T-helper 22 cell (primary cell): Measurements from ENCODE around the gene SPINK8.
A peak's percentile ranks its signal among the peaks of the same experiment; 100 is the strongest.

Source experiments
- DNase-seq: peaks from one replicate; pipeline ENCODE4 v3.0.0-alpha.2; 2020; ENCODE audit warnings: low read depth

The SPINK8 gene

GRCh38 chr3:48320996-48321395, 12.5 kb downstream of the SPINK8 start:
- no peak for DNase-seq

GRCh38 chr3:48318713-48319468, 14.6 kb downstream of the SPINK8 start:
- DNase-seq, result no peak

GRCh38 chr3:48314542-48314941, 18.9 kb downstream of the SPINK8 start:
- DNase-seq, result no peak

- no peak for DNase-seq
Measured at GRCh38 chr3:48306860-48307530, 26.5 kb downstream of the SPINK8 start.

DNA sequence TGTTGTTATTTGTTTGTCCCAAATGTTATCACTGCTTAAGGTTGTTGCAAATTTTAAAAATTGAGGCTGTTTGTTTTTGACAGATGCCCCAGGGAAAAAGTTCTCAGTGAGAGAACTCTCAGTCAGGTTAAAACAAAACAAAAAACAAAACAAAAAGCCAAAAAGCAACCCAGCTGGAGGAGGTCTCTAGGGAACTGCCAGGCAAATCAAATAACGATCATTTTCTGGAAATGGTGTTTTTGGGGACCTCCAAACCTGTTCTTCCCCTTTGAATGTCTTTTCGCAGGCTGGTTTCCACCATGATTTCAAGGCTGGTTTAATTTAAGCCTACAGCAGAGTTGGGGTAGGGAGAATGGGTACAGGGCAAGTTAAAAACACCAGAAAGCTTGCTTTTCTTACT, 27.2 kb downstream of the SPINK8 start:
- no peak for DNase-seq

- DNase-seq, result no peak
Measured at GRCh38 chr3:48305396-48305795, 28.1 kb downstream of the SPINK8 start.

DNA sequence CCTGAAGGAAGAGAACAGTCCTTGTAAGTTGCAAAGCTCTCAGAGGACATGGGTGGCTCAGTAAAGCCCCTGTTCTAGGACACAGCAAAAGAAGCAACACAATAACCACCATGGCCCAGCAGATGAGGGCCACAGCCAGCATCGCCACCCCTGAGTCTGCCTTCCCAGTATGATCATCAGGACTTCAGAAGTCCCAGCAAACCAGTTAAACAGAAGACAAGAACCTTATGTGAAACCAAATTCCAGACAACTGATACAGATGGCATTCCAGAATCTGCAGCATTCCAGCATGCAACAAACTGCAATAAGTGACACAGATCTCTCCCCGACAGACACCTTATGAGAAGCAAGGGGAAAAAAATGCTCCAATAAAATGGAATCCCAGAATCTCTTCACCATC, 30.4 kb downstream of the SPINK8 start:
- no peak for DNase-seq

DNA sequence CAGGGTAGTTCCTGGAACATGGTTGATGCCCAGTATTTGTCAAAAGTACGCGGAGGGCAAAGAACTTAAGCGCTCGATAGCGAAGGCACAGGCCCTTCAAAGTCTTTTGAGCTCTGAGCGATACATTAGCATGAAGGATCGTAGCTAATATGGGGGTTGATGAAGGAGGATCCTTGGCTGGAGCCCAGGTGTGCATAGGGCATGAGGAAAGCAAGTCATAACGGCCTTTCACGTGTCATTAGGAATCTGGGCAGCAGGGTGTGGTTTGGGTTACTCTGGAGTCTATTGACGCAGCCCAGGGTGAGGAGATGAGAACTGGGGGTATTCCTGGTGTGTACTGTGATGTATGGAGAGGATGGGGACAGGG, 31.7 kb downstream of the SPINK8 start:
- no peak for DNase-seq

DNA sequence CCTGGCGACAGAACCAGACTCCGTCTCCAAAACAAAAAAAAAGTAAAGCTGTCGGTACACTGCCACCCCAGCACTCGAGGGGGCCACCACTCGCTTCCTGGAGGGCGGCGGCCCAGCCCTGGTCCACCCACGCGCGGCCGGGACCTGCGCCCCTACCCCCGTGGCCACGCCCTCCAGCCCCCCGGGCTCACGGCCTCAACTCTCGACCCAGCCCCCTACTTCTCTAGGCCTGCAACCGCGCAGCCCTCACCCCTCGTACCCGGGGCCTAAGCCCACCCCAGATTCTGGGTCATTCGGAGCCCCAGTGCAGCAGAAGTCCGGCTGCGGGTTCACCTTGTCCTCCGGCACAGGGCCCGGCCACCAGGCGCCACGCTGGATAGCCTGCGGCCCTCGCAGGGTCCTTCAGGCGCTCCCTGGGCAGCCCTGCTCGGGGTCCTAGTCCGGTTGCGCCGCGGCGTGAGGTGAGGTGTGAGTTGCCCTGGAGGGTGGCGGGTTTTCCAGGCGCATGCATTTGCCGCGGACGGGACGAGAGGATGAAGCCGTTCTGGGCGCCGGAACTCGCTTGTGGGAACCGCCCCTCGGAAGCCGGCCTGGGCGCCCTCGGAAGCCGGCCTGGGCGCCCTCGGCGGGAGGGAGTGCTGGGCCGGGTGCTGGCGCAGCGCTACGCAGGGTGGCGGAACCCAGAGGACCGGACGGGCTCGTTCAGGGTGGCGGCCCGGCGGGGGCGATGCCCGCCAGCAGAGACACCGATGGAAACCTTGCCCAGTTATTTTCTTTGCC, 32.3 kb downstream of the SPINK8 start, which contains the start of gene NME6:
TSS of gene NME6 (minus strand) at position 348 of the 780 bp plus-strand sequence.
- DNase-seq, result peak; percentile 76

DNA sequence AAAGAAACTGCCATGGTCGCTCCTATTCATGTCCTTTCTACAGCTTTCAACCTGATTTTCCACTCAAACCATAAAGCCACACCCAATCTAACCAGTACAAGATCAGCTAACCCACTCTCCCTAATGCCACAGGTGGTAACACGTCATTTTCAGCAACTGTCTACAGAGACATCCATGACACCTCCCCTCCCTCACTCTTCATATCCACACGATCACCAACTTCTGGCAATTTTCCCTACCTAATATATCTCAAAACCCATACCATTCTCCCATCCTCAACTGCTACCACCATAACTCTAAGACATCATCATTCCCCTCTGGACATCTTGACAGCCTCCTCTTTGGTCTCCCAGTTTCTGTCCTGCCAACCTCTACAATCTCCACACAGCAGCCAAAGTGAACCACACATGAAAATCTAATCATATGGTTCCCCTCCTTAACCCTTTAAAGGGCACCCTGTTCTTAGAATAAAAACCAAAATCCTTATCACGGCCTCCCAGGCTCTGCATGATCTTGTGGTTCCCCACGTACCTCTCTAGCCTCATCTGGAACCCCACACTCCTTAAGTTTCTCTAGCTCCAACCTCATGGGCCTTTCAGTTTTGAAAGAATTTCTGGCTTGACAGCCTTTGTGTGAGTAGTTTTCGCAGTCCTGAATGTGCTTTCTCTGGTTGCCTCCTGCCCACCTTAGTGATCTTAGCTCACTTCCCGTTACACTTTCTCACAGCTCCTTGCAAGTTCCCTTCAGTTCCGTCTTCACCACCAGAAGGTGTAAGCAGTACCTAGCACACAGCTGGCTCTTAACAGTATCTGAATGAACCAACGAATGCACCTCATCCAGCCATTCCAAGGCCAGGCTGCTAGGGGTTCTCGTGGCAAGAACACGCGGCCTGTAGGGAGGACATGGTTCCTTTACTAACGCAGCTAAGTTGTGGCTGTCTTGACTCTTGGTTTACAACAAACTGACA, 33.4 kb downstream of the SPINK8 start:
- DNase-seq, result no peak

- DNase-seq, result no peak
Measured at GRCh38 chr3:48297111-48297810, 36.2 kb downstream of the SPINK8 start.

DNA sequence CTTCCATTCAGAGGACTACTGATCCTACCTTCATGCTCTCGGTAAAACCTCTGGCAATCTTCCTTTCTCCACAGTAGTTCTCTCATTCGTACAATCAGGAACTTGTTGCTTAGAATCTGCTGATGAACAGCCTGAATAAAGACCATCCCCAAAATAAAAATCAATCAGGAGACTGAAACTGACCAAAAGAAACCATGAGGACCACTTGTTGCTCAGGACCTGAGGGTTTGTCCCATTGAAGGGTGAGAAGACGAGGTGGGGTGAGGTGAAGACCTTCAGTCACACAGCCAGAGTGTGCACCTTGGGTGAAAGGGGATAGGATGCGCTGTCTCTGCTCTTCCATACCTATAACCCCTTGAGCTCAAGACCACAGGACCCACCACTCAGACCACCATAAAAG, 36.8 kb downstream of the SPINK8 start:
- no peak for DNase-seq

DNA sequence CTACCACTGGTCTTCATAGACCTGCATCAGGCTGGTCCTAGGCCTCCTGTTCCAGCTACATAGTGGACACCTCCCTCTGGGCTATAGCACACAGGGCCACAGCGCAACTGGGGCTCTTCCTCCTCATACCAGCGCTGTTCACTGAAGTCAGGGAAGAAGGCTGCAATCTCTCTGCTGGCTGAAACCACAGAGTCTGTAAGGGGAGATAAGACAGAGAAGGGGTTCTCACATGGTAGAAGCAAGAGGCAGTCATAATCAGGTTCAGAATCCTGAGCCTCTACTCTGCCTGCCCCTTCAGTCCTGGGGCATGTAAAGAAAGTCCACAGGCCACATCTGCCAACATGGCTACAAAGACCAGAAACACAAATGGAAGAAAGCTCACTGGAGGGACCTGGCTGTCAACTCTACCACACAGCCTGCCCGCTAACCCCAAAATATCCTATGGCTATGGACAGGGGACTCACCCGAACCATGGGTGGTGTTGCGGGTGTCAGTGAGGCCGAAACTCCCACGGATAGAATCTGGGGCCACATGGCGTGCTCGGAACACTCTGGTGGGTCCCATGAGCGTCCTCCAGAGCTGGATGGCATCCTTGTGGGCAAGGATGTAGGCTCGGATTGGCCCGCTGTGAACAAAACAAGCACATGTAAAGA, 38.7 kb downstream of the SPINK8 start:
- no peak for DNase-seq

- DNase-seq, result no peak
Measured at GRCh38 chr3:48289659-48290058, 43.8 kb downstream of the SPINK8 start.

DNA sequence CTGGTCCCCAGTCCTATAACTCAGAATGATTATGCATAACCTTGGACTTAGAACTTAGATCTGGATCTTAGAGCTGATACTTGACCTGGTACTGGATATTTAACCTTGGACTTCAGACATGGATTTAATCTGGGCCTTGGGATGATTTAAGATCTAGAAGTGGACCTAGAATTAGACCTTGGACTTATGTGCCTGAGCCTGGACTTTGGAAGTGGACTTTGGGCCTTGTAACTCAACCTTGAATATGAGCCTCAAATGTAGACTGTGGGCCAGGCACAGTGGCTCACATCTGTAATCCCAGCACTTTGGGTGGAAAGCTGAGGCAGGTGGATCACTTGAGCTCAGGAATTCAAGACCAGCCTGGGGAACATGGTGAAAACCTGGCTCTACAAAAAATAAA, 46.4 kb downstream of the SPINK8 start:
- no peak for DNase-seq

DNA sequence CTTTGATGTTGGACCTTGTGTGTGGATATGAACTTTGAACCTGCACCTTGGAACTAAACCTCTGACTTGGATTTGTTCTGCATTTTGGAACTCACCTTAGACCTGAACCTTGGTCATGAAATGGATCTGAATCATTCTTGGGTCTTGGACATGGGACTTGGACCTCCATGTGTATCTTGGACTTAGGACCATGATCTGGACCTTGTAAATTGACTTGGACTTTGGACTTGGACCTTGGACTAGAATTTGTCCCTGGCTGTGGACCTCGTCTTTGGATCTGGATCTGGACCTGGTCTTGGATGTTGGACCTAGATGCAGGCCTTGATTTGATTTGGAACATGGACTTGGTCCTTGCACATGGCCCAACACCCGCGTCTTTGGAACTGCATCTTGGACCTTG, 47.2 kb downstream of the SPINK8 start:
- no peak for DNase-seq

DNA sequence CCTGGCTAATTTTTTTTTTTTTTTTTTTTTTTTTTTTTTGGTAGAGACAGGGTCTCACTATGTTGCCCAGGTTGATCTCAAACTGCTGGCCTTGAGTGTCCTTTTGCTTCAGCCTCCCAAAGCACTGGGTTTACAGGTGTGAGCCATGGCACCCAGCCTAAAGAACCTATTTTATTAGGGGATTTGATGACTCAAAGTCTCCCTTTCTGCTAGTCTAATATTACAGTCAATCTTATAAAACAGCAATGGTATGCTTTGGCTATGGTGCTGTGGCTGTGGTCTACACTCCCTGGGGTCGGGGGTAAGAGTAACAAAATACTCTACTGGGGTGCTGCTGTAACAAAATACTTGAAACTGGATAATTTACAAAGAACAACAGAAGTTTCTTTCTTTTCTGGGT, 47.8 kb downstream of the SPINK8 start:
- no peak for DNase-seq

DNA sequence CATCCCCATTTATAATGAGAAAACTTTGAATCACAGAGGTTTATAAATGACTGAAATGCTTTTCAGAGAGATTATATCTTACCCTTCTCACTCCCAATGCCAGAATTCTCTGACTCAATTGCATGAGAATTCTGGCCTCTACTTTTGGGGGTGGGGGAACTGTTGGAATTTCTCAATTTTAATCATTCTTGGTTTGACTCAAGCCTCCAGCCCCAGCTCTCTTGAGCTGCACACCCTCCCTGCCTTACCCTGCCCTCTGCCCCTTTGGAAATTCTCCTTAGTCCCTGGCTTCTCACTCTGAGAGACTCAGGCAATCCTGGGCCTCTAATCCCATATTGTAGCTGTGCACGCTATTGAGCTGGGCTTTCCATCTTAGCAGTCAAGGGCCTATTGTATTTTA, 48.3 kb downstream of the SPINK8 start:
- DNase-seq, result no peak

DNA sequence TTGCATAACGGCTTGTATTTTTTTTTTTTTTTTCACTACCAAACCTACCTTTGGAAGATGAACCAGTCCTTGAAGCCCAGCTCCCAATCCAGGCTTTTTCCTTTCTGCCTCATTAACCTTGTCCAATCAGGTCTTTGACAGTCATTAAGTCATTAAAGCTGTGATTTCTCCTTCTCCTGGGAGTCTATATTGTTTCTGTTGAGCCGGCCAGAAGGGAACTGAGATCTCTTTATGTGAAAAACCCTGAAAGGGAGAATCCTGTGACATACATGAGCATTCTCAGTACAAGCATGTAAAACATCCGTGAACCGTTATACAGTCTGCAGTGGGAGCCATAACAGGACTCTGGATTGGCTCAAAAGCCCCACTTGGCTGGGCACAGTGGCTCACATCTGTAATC, 52.6 kb downstream of the SPINK8 start:
- DNase-seq, result no peak

GRCh38 chr3:48278884-48279559, 54.4 kb downstream of the SPINK8 start:
- no peak for DNase-seq
